HG02623 (cell line): ENCODE results near the gene OXT.
"Not testable (repeated sequence)": the region's sequence is repeated elsewhere in the genome, so short reads cannot be mapped to it uniquely, and the experiment has no call there.

ENCODE experiments used
- ATAC-seq: cut with Tn5 transposase; IDR thresholded peaks from one replicate; pipeline ENCODE4 v1.9.1; 2021; ENCODE audit warnings: moderate library complexity; ENCODE audit not compliant: unreplicated experiment

OXT gene

DNA sequence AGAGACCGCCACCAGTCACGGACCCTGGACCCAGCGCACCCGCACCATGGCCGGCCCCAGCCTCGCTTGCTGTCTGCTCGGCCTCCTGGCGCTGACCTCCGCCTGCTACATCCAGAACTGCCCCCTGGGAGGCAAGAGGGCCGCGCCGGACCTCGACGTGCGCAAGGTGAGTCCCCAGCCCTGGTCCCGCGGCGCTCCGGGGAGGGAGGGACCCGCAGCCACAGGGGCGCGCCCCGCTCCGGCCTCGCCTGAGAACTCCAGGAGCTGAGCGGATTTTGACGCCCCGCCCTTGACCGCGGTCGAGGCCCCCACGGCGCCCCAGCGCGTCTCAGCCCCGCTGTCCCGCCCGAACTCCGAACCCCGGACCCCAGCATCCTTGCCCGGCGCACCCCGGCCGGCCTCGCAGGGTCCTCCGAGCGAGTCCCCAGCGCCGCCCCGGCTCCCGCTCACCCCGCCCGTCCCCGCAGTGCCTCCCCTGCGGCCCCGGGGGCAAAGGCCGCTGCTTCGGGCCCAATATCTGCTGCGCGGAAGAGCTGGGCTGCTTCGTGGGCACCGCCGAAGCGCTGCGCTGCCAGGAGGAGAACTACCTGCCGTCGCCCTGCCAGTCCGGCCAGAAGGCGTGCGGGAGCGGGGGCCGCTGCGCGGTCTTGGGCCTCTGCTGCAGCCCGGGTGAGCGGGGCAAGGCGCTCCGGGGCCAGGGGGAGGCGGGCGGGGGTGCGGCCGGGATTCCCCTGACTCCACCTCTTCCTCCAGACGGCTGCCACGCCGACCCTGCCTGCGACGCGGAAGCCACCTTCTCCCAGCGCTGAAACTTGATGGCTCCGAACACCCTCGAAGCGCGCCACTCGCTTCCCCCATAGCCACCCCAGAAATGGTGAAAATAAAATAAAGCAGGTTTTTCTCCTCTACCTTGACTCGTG, at the start of gene OXT:
OXT (plus strand) TSS at position 11 of the 920 bp plus-strand sequence; CDS start at position 47, 36 bp downstream.
- no peak for ATAC-seq

DNA sequence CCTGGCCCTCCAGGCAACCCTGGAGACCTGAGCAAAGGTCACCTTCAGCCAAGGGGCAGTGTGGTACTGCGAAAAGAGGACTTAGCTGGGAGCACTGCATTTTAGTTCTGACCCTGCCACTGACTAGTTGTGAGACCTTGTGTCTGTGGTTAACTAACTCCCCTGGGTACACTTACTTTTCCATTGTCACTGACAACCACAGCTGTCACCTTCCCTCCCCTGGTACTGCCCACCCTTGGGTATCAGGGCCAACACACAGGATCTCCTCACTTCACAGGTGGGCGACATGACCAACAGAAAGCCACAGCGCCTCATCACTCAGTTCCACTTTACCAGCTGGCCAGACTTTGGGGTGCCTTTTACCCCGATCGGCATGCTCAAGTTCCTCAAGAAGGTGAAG, 49.6 kb upstream of the OXT start:
- ATAC-seq, result no peak

DNA sequence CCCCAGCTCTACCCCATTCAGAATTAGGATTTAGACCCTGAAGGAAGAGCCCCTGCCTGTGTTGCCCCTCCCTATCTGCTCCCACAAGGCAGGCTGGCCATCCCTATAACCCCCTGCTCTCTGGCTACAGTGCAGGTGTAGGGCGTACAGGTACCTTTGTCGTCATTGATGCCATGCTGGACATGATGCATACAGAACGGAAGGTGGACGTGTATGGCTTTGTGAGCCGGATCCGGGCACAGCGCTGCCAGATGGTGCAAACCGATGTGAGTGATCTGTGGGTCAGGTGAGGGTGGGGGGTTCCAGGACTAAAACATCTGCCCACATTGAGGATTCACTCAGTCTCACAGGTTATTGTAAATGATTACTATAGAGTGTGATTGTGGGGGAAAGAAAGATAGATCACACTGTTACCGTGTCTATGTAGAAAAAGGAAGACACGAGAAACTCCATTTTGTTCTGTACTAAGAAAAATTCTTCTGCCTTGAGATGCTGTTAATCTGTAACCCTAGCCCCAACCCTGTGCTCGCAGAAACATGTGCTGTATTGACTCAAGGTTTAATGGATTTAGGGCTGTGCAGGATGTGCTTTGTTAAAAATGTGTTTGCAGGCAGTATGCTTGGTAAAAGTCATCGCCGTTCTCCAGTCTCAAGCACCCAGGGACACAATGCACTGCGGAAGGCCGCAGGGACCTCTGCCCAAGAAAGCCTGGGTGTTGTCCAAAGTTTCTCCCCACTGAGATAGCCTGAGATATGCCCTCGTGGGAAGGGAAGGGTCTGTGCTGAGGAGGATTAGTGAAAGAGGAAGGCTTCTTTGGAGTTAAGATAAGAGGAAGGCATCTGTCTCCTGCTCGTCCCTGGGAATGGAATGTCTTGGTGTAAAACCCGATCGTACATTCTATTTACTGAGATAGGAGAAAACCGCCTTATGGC, 48.6 kb upstream of the OXT start:
- not testable (repeated sequence) for ATAC-seq

DNA sequence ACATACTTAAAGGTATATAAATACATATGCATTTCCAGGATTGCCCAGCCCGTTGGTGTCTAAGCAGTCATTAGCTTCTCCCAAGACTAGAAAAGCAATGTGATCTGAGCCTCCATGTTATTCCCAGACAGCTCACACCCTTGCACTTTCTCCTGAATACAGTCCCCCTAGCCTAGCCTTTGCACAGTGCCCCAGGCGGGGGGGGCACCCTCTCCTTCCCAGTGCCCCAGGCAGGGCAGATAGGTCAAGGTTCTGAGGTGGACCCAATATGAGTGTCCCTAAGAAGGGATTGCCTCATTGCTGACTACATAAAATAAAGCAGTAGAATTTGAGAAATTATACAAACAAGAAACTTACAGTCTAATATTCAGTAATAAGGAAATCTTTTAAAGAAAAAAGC, 43.4 kb upstream of the OXT start:
- ATAC-seq, result no peak

DNA sequence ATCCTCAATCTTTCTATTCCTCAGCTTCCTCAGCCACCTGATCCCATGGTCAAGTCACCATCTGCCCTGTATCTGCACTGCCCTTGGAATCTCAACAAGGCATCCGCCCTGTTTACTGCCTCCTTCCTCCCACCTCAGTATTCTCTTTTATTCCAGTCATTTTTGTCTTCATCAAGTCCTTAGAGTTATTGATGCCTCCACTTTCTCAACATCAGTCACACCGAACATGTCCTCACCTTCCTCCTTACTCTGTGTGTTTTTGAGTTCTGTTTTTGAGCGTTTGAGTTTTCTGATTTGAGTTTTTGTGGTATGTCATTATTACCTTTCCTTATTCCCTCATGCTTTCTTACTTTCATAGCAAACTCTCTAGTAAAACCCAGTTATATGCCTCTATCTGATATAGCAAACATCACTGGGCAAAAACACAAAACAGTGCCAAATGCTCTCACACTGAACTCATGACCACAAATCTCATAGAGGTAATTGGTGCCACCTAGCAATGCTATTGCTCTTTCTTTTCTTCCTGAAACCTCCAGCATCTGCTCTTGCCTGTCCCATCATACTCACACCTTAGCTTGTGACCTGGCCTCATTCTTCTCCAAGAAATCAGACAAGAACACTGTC, 39.8 kb upstream of the OXT start:
- no peak for ATAC-seq

DNA sequence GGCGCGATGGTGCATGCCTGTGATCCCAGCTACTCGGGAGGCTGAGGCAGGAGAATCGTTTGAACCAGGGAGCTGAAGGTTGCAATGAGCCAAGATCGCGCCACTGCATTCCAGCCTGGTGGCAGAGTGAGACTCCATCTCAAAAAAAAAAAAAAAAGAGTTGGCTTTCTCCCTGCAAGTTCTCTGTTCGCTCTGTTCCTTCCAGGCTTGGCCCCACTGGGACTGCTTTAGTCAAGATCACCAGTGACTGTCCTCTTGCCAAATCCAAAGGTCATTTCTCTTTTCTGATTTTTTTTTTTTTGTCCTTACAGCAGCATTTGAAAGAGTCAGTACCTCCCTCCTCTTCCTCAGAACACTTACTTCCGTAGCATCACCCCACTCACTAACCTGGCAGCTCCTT, 38.8 kb upstream of the OXT start:
- ATAC-seq, result no peak

DNA sequence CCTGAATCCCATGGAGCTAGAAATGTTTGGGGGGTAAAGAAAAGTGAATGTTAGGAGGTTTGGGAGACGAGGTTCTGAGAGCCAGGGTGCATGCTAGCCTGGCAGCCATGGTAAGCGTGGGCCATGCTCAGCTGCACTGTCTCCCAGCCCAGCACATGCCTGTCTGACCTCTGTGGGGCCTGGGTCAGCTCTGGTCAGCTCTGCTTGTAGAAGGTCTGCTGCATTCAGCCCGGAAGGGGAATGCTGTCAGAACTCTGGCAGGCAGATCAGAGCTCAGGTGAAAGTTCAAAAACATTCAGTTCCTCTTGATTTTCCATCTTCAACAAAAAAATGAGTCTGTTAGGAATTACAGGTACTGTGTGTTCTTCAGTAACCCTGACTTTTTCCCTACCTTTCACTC, 33.8 kb upstream of the OXT start:
- no peak for ATAC-seq

DNA sequence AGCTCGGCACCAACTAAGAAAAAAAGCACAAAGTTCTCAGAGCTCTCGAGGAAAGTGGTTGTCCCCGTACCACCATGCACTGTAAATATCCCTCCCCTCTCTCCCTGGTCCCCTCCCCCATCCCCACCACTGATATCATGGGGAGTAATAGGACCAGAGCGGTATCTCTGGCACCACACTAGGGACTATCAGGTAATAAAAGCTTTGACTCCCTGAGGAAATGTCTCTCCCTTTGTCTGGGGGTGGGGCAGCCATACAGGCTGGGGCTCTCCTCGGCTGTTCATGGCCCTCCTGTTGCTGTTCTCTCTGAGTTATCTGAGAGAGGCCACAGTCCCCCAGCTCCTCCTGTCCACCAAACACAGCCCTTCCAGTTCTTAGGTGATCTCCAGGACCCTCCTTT, 33.0 kb upstream of the OXT start:
- no peak for ATAC-seq

DNA sequence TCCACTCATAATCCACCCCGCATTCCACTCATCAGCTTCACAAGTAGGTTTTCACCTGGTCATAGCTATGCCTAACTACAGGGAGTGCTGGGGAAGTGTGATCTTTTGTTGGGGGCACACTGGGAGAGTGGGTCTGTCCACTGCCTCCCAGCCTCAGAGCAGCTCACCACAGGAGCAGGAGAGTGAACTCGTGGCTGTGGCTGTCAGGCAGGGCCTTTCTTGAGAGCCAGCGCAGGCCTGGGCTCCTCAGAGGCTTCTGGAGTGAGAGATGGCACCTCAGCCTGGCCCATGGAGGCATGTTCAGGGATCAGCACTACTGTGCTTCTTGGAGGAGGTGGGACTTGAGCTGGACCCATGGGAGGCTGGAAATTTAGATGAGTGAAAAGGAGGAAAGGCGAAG, 32.0 kb upstream of the OXT start:
- ATAC-seq, result no peak

DNA sequence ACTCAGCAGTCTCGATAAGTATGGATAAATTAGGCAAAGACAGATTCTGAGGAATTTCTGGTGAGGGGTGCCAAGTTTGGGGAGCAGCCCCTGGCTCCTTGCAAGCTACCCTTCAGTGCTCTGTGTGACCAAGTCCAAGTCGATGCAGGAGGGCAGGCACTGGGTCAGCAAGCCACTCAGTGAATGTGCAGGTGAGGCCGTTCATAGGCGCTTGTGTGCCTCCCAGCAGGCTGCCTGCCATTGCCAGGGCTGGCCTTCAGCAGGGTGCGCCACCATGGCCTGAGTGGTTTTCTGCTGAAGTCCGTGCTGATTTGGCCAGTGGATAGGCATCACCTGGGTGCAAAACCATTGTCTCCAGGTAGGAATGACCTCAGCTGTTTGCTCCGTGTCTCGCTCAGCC, 31.3 kb upstream of the OXT start:
- ATAC-seq, result no peak

DNA sequence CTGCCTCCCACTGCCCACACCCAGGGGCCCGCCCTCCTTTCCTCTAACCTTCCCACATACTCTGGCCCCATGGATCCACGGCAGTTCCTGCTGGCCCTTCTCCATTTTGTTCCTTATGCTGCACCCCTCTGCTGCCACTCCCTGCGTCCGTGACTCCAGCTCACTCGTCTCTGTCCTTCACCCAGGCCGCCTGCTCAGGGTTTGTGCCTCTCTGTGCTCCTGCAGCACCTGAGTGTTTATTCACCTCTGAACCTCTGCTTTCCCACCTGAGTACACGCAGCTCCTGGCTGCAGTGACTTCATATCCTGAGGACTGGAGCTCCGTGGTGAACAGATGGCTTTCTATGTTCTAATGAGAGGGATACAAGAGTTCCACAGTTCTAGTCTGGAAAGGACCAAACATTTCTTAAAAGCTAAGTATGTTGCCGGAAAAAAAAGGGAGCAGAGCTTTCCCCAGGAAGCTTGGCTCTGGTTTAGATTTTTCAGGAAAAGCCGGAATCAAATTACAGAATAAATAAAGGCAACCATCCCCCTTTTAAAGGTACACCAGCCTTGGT, 29.5 kb upstream of the OXT start:
- ATAC-seq, result no peak

DNA sequence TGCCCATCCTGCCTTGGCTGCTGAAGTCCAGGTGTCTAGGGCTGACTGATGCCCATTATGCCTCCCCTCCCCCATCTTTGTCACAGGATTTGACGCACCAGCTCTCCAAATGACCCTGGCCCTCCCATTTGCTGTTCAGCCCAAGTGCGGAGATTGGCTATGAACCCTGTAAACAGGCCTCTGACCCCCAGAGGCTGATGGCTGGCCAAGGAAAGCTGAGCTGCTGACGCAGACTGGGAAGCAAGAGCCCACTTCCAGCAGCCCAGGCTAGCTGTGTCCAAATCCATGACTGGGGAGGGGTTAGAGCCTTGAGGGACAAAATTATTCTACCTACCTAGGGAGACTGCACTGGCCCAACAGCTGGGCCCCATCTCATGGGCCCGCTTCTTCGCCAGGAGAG, 28.8 kb upstream of the OXT start:
- no peak for ATAC-seq

DNA sequence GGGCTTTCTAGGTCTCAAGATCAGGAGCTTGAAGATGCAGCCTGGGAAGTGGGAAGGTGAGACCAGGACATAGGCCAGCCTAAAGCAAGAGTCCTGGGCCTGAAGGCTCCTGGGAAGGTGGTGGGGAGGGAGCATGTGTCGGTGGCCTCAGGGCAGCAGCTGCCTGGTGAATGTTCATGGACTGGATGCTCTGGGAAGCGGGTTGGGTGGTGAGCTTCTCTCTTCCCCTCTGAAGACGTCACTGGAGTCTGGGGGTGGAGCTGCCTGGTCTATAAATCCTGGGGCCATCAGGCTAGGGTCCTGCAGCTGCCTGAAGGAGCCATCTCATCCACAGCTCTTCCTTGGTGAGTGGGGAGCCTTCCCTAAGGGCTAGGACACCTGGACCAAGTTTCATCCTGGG, 28.1 kb upstream of the OXT start, which contains the start of gene GNRH2:
GNRH2 (plus strand) TSS at position 301 of the 400 bp plus-strand sequence. CDS start 793 bp downstream, outside the sequence.
- ATAC-seq, result no peak

DNA sequence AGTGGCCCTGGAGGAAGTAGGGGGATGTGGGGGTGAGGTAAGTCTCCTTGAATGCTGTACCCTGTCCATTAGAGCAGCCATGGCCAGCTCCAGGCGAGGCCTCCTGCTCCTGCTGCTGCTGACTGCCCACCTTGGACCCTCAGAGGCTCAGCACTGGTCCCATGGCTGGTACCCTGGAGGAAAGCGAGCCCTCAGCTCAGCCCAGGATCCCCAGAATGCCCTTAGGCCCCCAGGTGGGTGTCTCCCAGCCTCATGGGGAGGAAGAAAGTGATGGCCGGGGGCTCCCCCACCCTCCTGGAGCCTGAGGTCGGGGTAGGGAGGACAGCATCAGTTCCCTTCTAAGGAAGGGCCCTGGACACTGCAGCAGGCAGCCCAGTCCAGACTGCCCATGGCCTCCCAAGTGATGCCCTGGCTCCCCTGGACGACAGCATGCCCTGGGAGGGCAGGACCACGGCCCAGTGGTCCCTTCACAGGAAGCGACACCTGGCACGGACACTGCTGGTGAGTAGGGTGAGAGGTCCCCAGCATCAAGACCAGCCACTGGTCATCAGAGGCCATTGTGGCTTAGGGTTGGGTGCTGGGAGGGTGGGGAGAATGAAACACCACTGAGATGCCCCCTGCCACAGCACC, 27.0 kb upstream of the OXT start:
- no peak for ATAC-seq

DNA sequence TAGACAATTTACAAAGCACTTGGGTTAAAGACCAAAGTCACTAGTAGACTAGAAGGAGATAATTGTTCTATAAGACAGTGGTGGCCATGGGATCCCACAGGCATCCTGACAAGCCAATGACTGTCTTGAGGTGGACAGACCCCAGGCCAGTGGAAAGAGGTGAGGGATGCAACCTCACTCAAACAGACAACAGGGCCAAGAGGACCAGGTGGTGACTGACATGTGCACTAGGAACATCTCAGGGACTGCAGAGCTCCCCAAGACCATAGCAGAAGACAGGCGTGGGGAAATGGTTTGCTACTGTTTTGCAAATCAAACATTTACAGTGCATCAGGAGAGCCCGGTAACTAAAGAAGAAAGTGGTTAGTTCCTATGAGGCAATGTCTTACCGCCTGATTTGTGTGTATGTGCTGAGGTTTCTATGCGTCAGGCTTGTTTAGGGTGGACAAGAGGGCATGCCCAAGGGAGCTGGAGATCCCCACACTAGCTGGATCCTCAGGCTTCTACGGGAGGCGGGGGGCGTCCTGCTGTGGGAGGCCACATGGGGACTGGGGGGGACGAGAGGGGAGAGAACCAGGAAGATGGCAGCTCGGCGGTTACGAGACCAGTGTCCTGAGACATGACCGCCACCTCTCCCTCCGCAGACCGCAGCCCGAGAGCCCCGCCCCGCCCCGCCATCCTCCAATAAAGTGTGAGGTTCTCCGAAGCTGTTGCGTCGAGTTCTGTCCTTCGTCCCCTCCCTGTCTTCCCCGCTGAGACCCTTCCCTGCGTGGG, 26.2 kb upstream of the OXT start:
- peak; percentile 38 for ATAC-seq

DNA sequence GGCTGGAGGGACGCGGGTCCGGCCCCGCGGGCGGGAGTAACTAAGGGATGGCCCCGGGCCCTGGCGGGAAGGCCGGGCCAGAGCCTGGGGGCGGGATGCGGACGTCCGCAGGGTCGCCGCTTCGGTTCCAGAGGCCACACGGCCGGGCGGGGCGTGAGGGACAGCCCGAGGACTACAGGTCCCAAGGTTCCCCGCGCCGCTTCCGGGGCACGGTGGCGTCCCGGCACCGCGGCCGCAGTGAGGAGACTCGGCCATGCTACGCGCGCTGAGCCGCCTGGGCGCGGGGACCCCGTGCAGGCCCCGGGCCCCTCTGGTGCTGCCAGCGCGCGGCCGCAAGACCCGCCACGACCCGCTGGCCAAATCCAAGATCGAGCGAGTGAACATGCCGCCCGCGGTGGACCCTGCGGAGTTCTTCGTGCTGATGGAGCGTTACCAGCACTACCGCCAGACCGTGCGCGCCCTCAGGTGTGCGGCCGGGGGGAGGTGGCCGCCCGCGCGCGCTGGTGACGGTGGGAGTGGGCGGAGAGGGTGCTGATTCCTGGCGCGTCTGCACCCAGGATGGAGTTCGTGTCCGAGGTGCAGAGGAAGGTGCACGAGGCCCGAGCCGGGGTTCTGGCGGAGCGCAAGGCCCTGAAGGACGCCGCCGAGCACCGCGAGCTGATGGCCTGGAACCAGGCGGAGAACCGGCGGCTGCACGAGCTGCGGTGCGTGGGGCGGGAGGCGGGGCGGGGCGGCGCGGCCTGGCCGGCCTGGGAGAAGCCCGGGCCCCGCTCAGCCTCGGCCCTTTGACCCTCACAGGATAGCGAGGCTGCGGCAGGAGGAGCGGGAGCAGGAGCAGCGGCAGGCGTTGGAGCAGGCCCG, 25.4 kb upstream of the OXT start, which contains the start of gene MRPS26:
MRPS26 (plus strand) TSS at position 237 of the 861 bp plus-strand sequence; CDS start at position 254, 17 bp downstream.
- ATAC-seq, result peak; percentile 93

DNA sequence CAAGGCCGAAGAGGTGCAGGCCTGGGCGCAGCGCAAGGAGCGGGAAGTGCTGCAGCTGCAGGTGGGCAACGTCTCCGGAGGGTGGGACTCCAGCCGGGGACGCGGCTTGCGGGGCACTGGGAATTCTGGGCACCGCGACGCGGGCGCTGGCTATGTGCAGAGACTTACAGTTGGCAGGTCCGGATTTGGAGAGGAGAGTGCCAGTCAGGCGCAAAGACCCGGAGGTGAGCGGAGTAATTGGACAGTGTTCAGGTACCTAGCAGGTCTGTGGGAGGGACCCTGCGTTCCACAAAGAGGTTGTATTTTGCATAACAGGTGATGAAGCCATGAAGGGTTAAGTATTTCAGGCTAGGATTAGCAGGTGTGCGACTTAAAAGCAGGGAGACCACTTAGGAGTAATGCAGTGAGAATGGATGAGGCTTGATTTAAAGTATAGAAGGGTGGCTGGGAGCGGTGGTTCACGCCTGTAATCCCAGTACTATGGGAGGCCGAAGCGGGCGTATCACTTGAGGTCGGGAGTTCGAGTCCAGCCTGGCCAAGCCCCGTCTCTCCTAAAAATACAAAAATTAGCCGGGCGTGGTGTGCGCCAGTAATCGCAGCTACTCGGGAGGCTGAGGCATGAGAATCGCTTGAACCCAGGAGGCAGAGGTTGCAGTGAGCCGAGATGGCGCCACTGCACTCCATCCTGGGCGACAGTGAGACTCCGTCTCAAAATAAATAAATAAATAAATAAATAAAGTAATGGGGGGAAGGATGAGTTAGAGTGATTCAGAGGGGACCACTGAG, 24.6 kb upstream of the OXT start:
- ATAC-seq, result no peak
